Stimulated activated CD8-positive, alpha-beta memory T cell treated with anti-CD3 and anti-CD28 coated beads, Interleukin-2, amount 100 ng/mL, for 48 hours (primary cell): ENCODE data around the gene RBMS3.

Source experiments
- DNase-seq, 2 donors: peaks; one replicate each; pipeline ENCODE4 v3.0.0-alpha.2; 2020; ENCODE audit warnings: low read depth in 2 of 2

Gene RBMS3

GRCh38 chr3:29576181-29576580 lies 295.3 kb downstream of the RBMS3 start:
- no peak for DNase-seq

DNA sequence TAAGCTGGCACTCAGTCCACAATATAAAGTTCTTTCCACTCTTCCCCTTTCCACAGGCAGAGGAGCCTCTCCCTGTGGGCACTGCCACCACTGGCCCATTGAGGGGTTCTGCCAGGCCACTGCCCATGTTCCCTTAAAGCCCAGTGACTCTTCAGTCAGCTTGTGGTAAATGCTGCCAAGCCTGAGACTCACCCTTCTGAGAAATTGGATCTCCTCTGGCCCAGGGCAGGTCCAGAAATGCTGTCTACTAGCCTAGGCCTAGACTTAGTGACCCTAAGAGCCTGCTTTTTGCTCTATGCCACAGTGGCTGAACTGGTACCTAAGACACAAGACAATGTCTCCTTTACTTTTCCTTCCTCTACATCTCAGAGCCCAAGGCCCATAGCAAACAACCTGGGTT lies 295.8 kb downstream of the RBMS3 start:
- no peak for DNase-seq

GRCh38 chr3:29577250-29577649 lies 296.4 kb downstream of the RBMS3 start:
- DNase-seq, result no peak

DNA sequence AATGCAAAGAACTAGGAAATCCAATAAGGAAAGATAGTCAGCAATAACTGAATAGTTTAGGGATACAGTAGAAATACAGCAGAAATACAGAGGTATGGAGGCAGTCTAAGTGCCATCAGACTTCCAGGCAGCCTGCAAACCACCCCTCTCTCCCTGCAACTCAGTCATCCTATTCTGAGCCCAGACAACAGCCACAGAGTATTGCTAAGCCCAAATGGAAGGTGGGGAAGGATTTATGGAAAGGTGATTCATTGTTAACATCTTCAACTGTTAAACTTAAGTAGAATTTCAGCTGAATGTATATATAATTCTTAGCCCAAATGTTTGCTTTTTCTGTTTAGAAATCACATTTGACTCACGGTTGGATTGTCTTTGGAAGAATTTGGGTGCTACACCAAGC lies 300.4 kb downstream of the RBMS3 start:
- DNase-seq, result no peak

- no peak for DNase-seq
These were observed 301.4 kb downstream of the RBMS3 start for GRCh38 chr3:29582273-29582672.

GRCh38 chr3:29583861-29584260 lies 303.0 kb downstream of the RBMS3 start:
- no peak for DNase-seq

DNA sequence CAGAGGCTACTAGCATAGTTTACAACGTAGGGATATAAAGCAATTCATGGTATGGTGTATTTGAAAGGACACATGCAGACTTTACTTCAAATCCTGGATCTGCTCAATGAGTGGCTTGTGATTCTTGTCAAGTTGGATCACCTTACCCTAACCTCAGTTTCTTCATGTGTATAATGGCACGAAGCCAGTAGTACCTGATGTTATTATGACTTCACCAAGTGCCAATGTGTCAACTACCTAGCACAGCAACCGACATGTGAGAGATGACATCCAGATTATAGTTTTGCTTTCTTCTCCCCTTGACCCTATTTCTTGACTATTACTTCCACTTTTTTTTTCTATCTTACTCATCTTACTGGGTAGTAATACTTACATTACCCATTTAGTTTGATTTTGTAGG lies 304.5 kb downstream of the RBMS3 start:
- DNase-seq, result no peak

DNA sequence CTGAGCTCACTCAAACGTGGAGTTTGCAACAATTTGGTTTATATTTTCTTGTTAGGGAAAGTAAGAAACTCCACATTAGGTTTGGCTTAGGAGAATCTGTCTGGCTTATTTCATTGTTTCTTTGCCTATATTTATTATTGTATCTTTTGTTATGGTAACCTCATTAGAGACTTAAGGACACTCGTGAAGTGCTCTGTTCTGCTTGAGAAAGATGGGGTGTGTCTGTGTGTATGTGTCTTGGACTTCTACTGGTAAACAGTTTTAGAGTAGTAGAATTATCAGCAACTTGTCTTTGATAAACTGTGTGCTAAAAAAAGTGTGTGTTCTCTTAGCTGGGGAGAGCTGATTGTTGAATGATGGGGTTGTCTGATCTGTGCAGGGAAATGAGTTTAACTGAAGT lies 306.5 kb downstream of the RBMS3 start:
- no peak for DNase-seq

- no peak for DNase-seq
These were observed 309.1 kb downstream of the RBMS3 start for GRCh38 chr3:29590012-29590411.

DNA sequence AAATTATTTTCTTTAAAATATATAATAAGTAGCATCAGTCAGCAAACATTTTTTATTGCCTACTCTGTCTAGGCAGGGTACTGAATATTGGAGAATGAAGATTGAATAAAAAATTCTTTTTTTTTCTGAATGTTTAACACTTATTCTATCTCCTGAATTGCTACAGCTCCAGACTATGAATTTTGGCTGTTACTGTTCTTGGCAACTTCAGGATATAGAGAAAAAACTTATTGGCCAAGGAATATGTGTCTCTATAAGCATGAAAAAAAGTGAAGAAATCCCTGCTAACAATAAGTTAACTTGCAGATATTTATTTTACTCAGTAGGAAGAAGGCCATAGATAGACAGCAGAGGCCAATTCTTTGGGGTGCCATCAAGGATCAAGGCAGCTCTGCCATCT lies 309.6 kb downstream of the RBMS3 start:
- no peak for DNase-seq

GRCh38 chr3:29591579-29591978 lies 310.7 kb downstream of the RBMS3 start:
- DNase-seq, result no peak

- DNase-seq, result no peak
These were observed 312.9 kb downstream of the RBMS3 start for GRCh38 chr3:29593802-29594201.

DNA sequence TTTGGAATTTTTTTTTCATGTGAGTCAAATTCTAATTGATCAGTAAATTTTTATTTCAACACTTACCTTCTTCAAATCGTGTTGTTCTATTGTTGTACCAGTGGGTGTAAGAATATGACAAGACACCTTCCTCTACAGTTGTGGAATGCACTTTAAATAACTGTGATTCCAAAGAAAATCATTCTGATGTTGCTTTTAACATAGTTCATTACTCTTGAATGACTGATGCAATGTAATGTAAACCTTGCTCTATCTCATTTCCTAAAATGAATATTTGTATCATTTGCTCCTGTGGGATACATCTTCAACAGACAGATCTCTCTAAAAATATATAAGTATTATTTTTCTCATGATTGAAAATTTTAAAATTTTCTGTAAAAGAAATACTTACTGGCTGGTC lies 313.4 kb downstream of the RBMS3 start:
- no peak for DNase-seq

DNA sequence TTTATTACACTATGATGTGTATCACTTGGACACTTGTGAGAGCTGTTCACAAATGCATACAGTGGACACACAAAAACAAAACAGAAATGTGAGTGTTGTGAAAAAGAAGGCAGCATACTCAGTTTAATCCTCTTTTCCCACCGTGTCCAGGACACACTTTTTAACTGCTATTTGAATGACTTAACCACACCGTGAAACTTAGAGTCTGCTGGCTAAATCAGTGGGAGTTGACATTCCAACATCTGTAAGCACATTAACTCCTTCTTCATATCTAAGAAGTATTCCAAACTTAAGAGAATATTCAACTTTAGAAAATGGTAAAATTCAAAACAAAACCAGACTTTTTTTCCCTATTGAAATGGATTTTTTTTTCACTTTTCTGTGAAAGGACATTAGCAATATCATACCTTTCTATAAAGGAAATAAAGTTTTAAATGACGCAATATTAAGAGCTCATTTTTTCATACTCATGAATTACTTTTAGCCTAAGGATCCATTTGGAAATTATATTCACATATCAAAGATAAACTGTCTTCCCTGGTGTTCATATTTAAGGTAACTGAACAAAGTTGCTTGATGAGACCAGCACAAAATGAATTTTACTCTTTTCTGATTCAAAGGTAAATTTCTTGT lies 316.6 kb downstream of the RBMS3 start:
- DNase-seq, result no peak

DNA sequence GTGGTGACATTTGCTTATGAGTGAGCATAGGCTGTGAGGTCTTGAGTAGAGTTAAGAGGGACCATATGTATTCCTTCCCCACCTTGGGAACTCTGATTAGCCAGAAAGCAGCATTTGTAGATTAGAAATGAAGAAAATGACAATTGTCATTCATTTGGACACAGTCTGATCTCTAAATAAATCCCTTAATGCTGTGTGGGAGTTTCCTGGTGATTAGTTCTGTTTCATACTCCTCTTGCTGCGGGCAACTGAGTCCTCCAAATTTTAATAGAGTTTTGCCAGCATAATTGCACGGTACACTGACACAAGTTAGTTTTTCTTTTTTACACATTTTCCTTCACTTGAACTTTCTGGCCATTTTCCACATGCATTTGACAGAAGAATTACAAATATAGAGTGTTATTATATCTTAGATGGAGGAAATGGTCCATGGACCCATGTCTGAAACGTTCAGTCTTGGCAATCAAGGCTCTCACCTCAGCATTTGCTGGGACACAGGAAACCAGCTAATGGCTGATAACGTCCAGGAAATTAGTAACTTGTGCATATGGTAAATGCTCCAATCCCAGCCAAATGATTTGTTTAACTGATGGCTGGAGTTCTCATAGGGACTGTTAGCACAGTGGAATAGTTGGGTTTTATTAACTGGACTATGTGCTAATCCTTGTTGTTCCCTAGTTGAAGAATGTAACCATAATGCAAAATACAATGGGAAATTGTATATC lies 321.2 kb downstream of the RBMS3 start:
- DNase-seq, result no peak

DNA sequence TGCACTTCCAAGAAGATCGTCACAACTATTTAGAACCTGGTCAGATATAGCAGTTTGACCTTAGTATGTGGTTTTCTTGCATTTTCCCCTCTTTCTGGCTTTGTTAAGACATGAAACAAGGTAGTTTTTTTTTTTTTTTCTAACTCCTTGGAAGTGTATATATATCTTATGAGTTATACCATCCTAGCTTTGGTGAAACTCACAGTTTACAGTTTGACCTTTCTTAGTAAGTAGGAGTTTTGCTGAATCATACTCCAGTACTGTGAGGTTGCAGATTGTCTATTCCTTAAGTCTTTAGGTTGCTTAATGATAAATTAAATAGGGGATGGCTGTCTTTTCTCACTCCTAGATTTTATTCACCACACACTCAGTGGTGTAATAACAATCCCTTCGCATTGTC lies 325.0 kb downstream of the RBMS3 start:
- DNase-seq, result no peak

GRCh38 chr3:29606416-29606815 lies 325.5 kb downstream of the RBMS3 start:
- DNase-seq, result no peak

- no peak for DNase-seq
These were observed 327.8 kb downstream of the RBMS3 start for GRCh38 chr3:29608414-29609327.

GRCh38 chr3:29609328-29609811 lies 328.5 kb downstream of the RBMS3 start:
- DNase-seq, result no peak

GRCh38 chr3:29610781-29611180 lies 329.9 kb downstream of the RBMS3 start:
- no peak for DNase-seq

DNA sequence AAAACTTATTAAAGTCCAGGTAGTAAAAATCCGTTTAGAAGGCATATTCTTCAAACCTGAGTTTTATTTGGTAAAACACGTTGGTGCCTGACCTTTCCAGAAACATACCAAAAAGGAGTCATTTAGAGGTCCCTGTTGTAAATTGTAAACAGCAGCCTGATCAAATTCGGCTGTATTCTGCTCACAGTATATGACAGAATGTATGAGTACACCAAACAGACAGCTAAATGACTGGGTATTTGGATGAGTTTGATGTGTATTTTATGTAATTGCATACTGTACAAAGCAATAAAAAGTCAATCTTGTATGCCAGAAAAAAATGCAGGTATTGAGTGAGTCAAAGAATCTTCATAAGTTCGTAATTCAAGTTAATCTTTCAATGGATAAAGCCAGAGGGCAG lies 330.4 kb downstream of the RBMS3 start:
- DNase-seq, result no peak

GRCh38 chr3:29612536-29612935 lies 331.7 kb downstream of the RBMS3 start:
- no peak for DNase-seq

DNA sequence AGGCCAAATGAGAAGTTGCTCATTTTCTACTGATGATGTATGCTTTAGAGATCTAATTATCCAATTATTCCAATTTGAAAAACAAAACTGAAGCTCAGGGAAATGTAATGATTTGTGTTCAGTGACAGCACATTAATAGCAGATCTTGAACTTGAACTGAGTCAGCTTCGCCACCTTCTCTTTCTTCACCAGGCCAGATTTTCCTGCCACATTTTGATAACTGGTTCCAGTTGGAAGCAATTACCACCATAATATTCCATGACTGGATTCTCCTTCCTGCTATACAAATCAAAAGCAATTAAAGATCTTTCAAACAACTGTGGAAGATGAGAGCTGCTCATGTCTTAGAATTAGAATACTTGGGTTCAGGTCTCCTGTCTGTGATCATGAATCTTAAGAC lies 334.1 kb downstream of the RBMS3 start:
- DNase-seq, result no peak
